GM06990 (cell line): ENCODE measurements around the gene C16orf92.
"Not testable (repeated sequence)": the region's sequence is repeated elsewhere in the genome, so short reads cannot be mapped to it uniquely, and the experiment has no call there.

Experiments
- DNase-seq: peaks from one replicate; pipeline ENCODE4 v3.0.0-alpha.2; 2011; ENCODE audit not compliant: insufficient read length; ENCODE audit errors: extremely low read depth
- H3K27me3 ChIP-seq: replicated peaks from 2 replicates; pipeline ENCODE4 v1.6.0; 2011; ENCODE audit warnings: low read length; ENCODE audit not compliant: control insufficient read depth, insufficient read depth
- H3K36me3 ChIP-seq: 2 replicates; pipeline ENCODE4 v1.5.1; 2011; ENCODE audit warnings: low read length; ENCODE audit not compliant: control insufficient read depth, insufficient read depth
- H3K4me3 ChIP-seq: replicated peaks from 2 replicates; pipeline ENCODE4 v1.5.1; 2011; ENCODE audit warnings: low read depth, mild to moderate bottlenecking, control low read depth, low read length
- CTCF ChIP-seq: IDR thresholded peaks from 2 replicates; pipeline ENCODE4 v1.5.1; 2011; ENCODE audit warnings: low read length, control low read depth, mild to moderate bottlenecking, inconsistent platforms; ENCODE audit not compliant: insufficient read depth, poor library complexity, severe bottlenecking

The C16orf92 gene

GRCh38 chr16:30032083-30032819 lies 9.3 kb downstream of the C16orf92 start:
- H3K27me3 ChIP-seq = no peaks in the 10 kb centered on the region; the same call in 1 of the 2 replicates
- H3K4me3 ChIP-seq = no peak overlapping the region
- TF ChIP-seq CTCF = peak; percentile 83
- no peaks in the 10 kb centered on the region for H3K36me3 ChIP-seq
- no peak for DNase-seq

- no peak for TF ChIP-seq CTCF
- no peak for DNase-seq
- no peak overlapping the region for H3K4me3 ChIP-seq
- no peaks in the 10 kb centered on the region for H3K36me3 ChIP-seq
- H3K27me3 ChIP-seq = no peaks in the 10 kb centered on the region; the same call in 1 of the 2 replicates
These were observed 10.3 kb downstream of the C16orf92 start for GRCh38 chr16:30033270-30033669.

GRCh38 chr16:30040221-30040620 lies 17.2 kb downstream of the C16orf92 start:
- TF ChIP-seq CTCF = no peak
- Histone ChIP-seq H3K4me3 (no peak overlapping the region), H3K36me3 (no peaks in the 10 kb centered on the region), H3K27me3 (no peaks in the 10 kb centered on the region; the same call in 1 of the 2 replicates)
- DNase-seq = no peak

GRCh38 chr16:30040690-30041089 lies 17.7 kb downstream of the C16orf92 start:
- not testable (repeated sequence) for H3K27me3 ChIP-seq, H3K4me3 ChIP-seq, DNase-seq, H3K36me3 ChIP-seq

- H3K4me3 ChIP-seq = no peak overlapping the region
- no peaks in the 10 kb centered on the region; the same call in 1 of the 2 replicates for H3K27me3 ChIP-seq
- peak; percentile 46 for TF ChIP-seq CTCF
- no peak for DNase-seq
- H3K36me3 ChIP-seq = no peaks in the 10 kb centered on the region
These were observed 18.8 kb downstream of the C16orf92 start for GRCh38 chr16:30041841-30042240.

- no peak overlapping the region for H3K4me3 ChIP-seq
- H3K36me3 ChIP-seq = no peaks in the 10 kb centered on the region
- no peak for TF ChIP-seq CTCF
- no peak for DNase-seq
- no peaks in the 10 kb centered on the region for H3K27me3 ChIP-seq
These were observed 23.2 kb downstream of the C16orf92 start for GRCh38 chr16:30046178-30046577.
